Right renal pelvis (tissue), 4 donors: Measurements from ENCODE around the gene TLE1. TPM values are rescaled to one million over a fixed set of nuclear protein-coding genes. Genes with fewer than 3 reads are reported as not detected.

ENCODE experiments used
- DNase-seq, 4 donors: peaks; one replicate each; pipeline ENCODE4 v3.0.0-alpha.2; 2013; ENCODE audit warnings: low read depth in 4 of 4, low spot score in 3 of 4, missing footprints in 1 of 4
- polyA plus RNA-seq, 4 donors: library from polyadenylated mRNA; unstranded; fragments of 120-200 nt; gene quantifications; one replicate each; pipeline ENCODE4 v1.2.1, GENCODE V29; 2013; ENCODE audit not compliant: insufficient read length in 4 of 4

The TLE1 gene
- polyA plus RNA-seq, 4 donors: 65.1 to 75.4 (median 71.6) TPM

GRCh38 chr9:81586786-81587185 is 102.6 kb downstream of the TLE1 start:
- no peak for DNase-seq

- DNase-seq: peak in 1 of 4 donors; percentile 39
Observed at GRCh38 chr9:81585191-81585763, 104.1 kb downstream of the TLE1 start.

GRCh38 chr9:81584099-81584498 is 105.2 kb downstream of the TLE1 start:
- DNase-seq: no peak

- DNase-seq: no peak
Observed at GRCh38 chr9:81581986-81582385, 107.4 kb downstream of the TLE1 start.

GRCh38 chr9:81579381-81579780 is 110.0 kb downstream of the TLE1 start:
- no peak for DNase-seq

- no peak for DNase-seq
Observed at GRCh38 chr9:81578606-81579005, 110.7 kb downstream of the TLE1 start.

- no peak for DNase-seq
Observed at GRCh38 chr9:81575956-81576355, 113.4 kb downstream of the TLE1 start.

- DNase-seq: no peak
Observed at GRCh38 chr9:81574405-81574804, 114.9 kb downstream of the TLE1 start.

GRCh38 chr9:81573415-81574321 is 115.7 kb downstream of the TLE1 start:
- DNase-seq: no peak

GRCh38 chr9:81570083-81570482 is 119.3 kb downstream of the TLE1 start:
- DNase-seq: no peak

- DNase-seq: no peak
Observed at GRCh38 chr9:81566074-81566698, 123.2 kb downstream of the TLE1 start.

GRCh38 chr9:81565609-81566008 is 123.7 kb downstream of the TLE1 start:
- no peak for DNase-seq

GRCh38 chr9:81565144-81565543 is 124.2 kb downstream of the TLE1 start:
- no peak for DNase-seq

- DNase-seq: no peak
Observed at GRCh38 chr9:81564632-81565031, 124.7 kb downstream of the TLE1 start.

- DNase-seq: no peak
Observed at GRCh38 chr9:81563739-81564138, 125.6 kb downstream of the TLE1 start.

GRCh38 chr9:81563020-81563407 is 126.3 kb downstream of the TLE1 start:
- no peak for DNase-seq

- DNase-seq: no peak
Observed at GRCh38 chr9:81562231-81563019, 126.9 kb downstream of the TLE1 start.

- no peak for DNase-seq
Observed at GRCh38 chr9:81560851-81561732, 128.3 kb downstream of the TLE1 start.

GRCh38 chr9:81559709-81560108 is 129.6 kb downstream of the TLE1 start:
- no peak for DNase-seq

- DNase-seq: no peak
Observed at GRCh38 chr9:81559197-81559596, 130.2 kb downstream of the TLE1 start.
